MM.1S (cell line): Measurements from ENCODE around the gene APBB3.

ENCODE experiments used
- DNase-seq: peaks from one replicate; pipeline ENCODE4 v3.0.0-alpha.2; 2015
- H2AFZ ChIP-seq: fragments of 300-600 bp; sonication (generic); 2 replicates; pipeline ENCODE4 v1.6.0; 2016; ENCODE audit warnings: antibody characterized with exemption, low read length
- H3F3A ChIP-seq: fragments of 300-600 bp; sonication (generic); 2 replicates; pipeline ENCODE4 v1.6.1; 2016; ENCODE audit warnings: mild to moderate bottlenecking, antibody characterized with exemption, low read length, moderate library complexity, mixed read lengths; ENCODE audit not compliant: insufficient read depth
- H3K27ac ChIP-seq: fragments of 300-600 bp; sonication (generic); 2 replicates; pipeline ENCODE4 v1.5.1; 2016; ENCODE audit warnings: mild to moderate bottlenecking, low read length
- H3K27me3 ChIP-seq: fragments of 300-600 bp; sonication (generic); replicated peaks from 2 replicates; pipeline ENCODE4 v1.6.0; 2016; ENCODE audit warnings: low read length; ENCODE audit not compliant: insufficient read depth
- H3K36me3 ChIP-seq: fragments of 300-600 bp; sonication (generic); replicated peaks from 2 replicates; pipeline ENCODE4 v1.6.1; 2016; ENCODE audit warnings: mild to moderate bottlenecking, low read length, mixed read lengths; ENCODE audit not compliant: insufficient read depth
- H3K4me1 ChIP-seq: fragments of 300-600 bp; sonication (generic); 2 replicates; pipeline ENCODE4 v1.6.1; 2016; ENCODE audit warnings: low read length, mixed read lengths
- H3K4me2 ChIP-seq: fragments of 300-600 bp; sonication (generic); 2 replicates; pipeline ENCODE4 v1.6.0; 2016; ENCODE audit warnings: low read depth, low read length
- H3K4me3 ChIP-seq: fragments of 300-600 bp; sonication (generic); 2 replicates; pipeline ENCODE4 v1.5.1; 2016; ENCODE audit warnings: low read length, mixed read lengths
- H3K79me2 ChIP-seq: fragments of 300-600 bp; sonication (generic); 2 replicates; pipeline ENCODE4 v1.6.1; 2016; ENCODE audit warnings: mixed run types, low read length, mixed read lengths
- H3K9ac ChIP-seq: fragments of 300-600 bp; sonication (generic); 2 replicates; pipeline ENCODE4 v1.6.1; 2016; ENCODE audit warnings: low read length, mixed read lengths
- H3K9me2 ChIP-seq: fragments of 300-600 bp; sonication (generic); replicated peaks from 2 replicates; pipeline ENCODE4 v1.6.1; 2016; ENCODE audit warnings: mild to moderate bottlenecking, low read length, mixed read lengths; ENCODE audit not compliant: insufficient read depth
- H3K9me3 ChIP-seq: fragments of 300-600 bp; sonication (generic); replicated peaks from 2 replicates; pipeline ENCODE4 v1.6.1; 2016; ENCODE audit warnings: mild to moderate bottlenecking, low read length, mixed read lengths; ENCODE audit not compliant: insufficient read depth
- H4K20me1 ChIP-seq: fragments of 300-600 bp; sonication (generic); 2 replicates; pipeline ENCODE4 v1.6.1; 2016; ENCODE audit warnings: mild to moderate bottlenecking, low read length, moderate library complexity, mixed read lengths; ENCODE audit not compliant: insufficient read depth
- CTCF ChIP-seq: fragments of 300-600 bp; sonication (generic); IDR thresholded peaks from 2 replicates; pipeline ENCODE4 v1.5.1; 2016; ENCODE audit warnings: antibody characterized with exemption, low read length, mixed read lengths
- EZH2 ChIP-seq: fragments of 300-600 bp; sonication (generic); optimal IDR thresholded peaks from 2 replicates; pipeline ENCODE3; 2017; ENCODE audit warnings: low read depth, mild to moderate bottlenecking, antibody characterized with exemption, low read length, mixed read lengths
- EZH2phosphoT487 ChIP-seq: fragments of 300-600 bp; sonication (generic); IDR thresholded peaks from 2 replicates; pipeline ENCODE4 v1.6.1; 2018; ENCODE audit warnings: antibody characterized with exemption, low read length

APBB3 gene

GRCh38 chr5:140563596-140563995 is 802 bp downstream of the APBB3 start:
- peaks cover 4% of the 10 kb centered on the region; the same call in 1 of the 2 replicates for H3F3A ChIP-seq
- H4K20me1 ChIP-seq: no peaks in the 10 kb centered on the region
- H3K79me2 ChIP-seq: peaks cover 38% of the 10 kb centered on the region
- no peak for TF ChIP-seq EZH2phosphoT487
- TF ChIP-seq EZH2: no peak
- TF ChIP-seq CTCF: no peak
- peak overlapping the region; percentile 77; the same call in 1 of the 2 replicates for H3K27ac ChIP-seq
- no peaks in the 10 kb centered on the region for H3K9me2 ChIP-seq
- H2AFZ ChIP-seq: peak overlapping the region; percentile 81
- peak overlapping the region; percentile 70 for H3K4me2 ChIP-seq
- no peaks in the 10 kb centered on the region for H3K27me3 ChIP-seq
- no peaks in the 10 kb centered on the region for H3K9me3 ChIP-seq
- H3K9ac ChIP-seq: peak overlapping the region; percentile 89; the same call in 1 of the 2 replicates
- H3K4me3 ChIP-seq: peak overlapping the region; percentile 70
- H3K4me1 ChIP-seq: peaks cover 27% of the 10 kb centered on the region
- DNase-seq: no peak
- no peaks in the 10 kb centered on the region for H3K36me3 ChIP-seq

- H2AFZ ChIP-seq: no peak overlapping the region
- DNase-seq: no peak
- H4K20me1 ChIP-seq: no peaks in the 10 kb centered on the region
- no peak overlapping the region for H3K4me2 ChIP-seq
- no peak overlapping the region for H3K27ac ChIP-seq
- H3K9ac ChIP-seq: no peak overlapping the region
- H3K4me1 ChIP-seq: peaks cover 25% of the 10 kb centered on the region
- no peaks in the 10 kb centered on the region for H3K27me3 ChIP-seq
- no peaks in the 10 kb centered on the region for H3K9me3 ChIP-seq
- TF ChIP-seq EZH2phosphoT487 (no peak), EZH2 (no peak)
- H3K79me2 ChIP-seq: peaks cover 27% of the 10 kb centered on the region
- H3F3A ChIP-seq: no peaks in the 10 kb centered on the region; the same call in 1 of the 2 replicates
- no peaks in the 10 kb centered on the region for H3K36me3 ChIP-seq
- H3K4me3 ChIP-seq: no peak overlapping the region
- H3K9me2 ChIP-seq: no peaks in the 10 kb centered on the region
Observed at GRCh38 chr5:140561753-140562523, 2.5 kb downstream of the APBB3 start.

- H3K4me2 ChIP-seq: no peak overlapping the region
- TF ChIP-seq CTCF: no peak
- TF ChIP-seq EZH2phosphoT487: no peak
- TF ChIP-seq EZH2: no peak
- no peak overlapping the region for H2AFZ ChIP-seq
Observed at GRCh38 chr5:140560227-140560626, 4.2 kb downstream of the APBB3 start.

GRCh38 chr5:140558542-140558941 is 5.9 kb downstream of the APBB3 start:
- Histone ChIP-seq H3K9ac (no peak overlapping the region), H3K9me2 (no peaks in the 10 kb centered on the region), H4K20me1 (0 out of 2 replicates have a peak, but pooled peaks cover 1% of the 10 kb centered on the region), H3K27ac (no peak overlapping the region), H3F3A (no peaks in the 10 kb centered on the region; the same call in 1 of the 2 replicates), H3K4me2 (no peak overlapping the region), H3K27me3 (no peaks in the 10 kb centered on the region), H3K4me3 (no peak overlapping the region), H3K4me1 (peaks cover 22% of the 10 kb centered on the region), H3K36me3 (no peaks in the 10 kb centered on the region), H2AFZ (no peak overlapping the region), H3K79me2 (peaks cover 36% of the 10 kb centered on the region), H3K9me3 (no peaks in the 10 kb centered on the region)
- no peak for DNase-seq
- TF ChIP-seq EZH2 (no peak), CTCF (no peak), EZH2phosphoT487 (no peak)

More at GRCh38 chr5:140560227-140560626, 4.2 kb downstream of the APBB3 start:
- no peak for DNase-seq
- Histone ChIP-seq H4K20me1 (no peaks in the 10 kb centered on the region), H3K9me3 (no peaks in the 10 kb centered on the region), H3K27me3 (no peaks in the 10 kb centered on the region), H3K27ac (no peak overlapping the region), H3K4me1 (peaks cover 25% of the 10 kb centered on the region), H3K9me2 (no peaks in the 10 kb centered on the region), H3K79me2 (peaks cover 27% of the 10 kb centered on the region), H3F3A (no peaks in the 10 kb centered on the region; the same call in 1 of the 2 replicates), H3K4me3 (no peak overlapping the region), H3K36me3 (no peaks in the 10 kb centered on the region), H3K9ac (no peak overlapping the region)
